Measurements from ENCODE around the gene ELMO1. TPM values are rescaled to one million over a fixed set of nuclear protein-coding genes. Genes with fewer than 3 reads are reported as not detected.
A peak's percentile ranks its signal among the peaks of the same experiment; 100 is the strongest.

Gene ELMO1
- total and polyA plus RNA-seq, 2 experiments from 2014 or later = 6.5 to 24.9 TPM

DNA sequence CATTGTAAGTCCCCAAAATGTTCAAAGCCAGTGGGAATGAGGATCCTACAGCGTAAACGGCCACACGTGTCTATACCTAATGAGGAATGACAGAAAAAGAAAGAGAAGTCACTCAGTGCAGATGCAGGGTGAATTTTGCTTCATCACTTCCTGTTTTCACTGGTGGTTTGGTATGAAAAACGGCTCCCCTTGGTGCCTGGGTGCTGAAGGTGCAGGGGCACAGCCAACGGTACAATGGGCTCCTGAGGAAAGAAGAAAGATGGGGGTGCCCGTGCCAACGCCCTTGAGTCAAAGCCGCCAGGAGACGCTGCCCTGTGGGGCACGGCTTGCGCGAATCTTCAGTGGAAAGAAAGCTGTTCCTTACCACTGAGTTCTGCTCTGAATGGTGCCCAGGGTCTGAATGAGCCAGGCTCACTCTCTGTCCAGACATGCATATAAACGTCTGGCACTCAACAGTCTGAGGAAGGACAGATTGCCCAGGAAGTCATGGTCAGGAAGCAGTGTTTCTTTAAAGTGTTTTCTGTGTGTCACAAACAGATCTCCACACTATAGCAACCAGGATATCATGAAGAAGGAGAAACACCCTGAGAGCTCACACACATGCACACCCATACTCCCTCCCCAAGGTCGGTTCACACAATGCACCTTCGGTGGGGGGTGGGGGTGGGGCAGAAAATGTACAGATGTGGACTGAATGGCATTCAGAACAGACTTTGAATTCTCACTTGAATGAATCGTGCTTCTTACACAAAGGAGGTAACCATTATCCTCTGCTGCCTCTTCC lies 105.8 kb downstream of the ELMO1 start (continued):
- TF ChIP-seq, protein P1, sequence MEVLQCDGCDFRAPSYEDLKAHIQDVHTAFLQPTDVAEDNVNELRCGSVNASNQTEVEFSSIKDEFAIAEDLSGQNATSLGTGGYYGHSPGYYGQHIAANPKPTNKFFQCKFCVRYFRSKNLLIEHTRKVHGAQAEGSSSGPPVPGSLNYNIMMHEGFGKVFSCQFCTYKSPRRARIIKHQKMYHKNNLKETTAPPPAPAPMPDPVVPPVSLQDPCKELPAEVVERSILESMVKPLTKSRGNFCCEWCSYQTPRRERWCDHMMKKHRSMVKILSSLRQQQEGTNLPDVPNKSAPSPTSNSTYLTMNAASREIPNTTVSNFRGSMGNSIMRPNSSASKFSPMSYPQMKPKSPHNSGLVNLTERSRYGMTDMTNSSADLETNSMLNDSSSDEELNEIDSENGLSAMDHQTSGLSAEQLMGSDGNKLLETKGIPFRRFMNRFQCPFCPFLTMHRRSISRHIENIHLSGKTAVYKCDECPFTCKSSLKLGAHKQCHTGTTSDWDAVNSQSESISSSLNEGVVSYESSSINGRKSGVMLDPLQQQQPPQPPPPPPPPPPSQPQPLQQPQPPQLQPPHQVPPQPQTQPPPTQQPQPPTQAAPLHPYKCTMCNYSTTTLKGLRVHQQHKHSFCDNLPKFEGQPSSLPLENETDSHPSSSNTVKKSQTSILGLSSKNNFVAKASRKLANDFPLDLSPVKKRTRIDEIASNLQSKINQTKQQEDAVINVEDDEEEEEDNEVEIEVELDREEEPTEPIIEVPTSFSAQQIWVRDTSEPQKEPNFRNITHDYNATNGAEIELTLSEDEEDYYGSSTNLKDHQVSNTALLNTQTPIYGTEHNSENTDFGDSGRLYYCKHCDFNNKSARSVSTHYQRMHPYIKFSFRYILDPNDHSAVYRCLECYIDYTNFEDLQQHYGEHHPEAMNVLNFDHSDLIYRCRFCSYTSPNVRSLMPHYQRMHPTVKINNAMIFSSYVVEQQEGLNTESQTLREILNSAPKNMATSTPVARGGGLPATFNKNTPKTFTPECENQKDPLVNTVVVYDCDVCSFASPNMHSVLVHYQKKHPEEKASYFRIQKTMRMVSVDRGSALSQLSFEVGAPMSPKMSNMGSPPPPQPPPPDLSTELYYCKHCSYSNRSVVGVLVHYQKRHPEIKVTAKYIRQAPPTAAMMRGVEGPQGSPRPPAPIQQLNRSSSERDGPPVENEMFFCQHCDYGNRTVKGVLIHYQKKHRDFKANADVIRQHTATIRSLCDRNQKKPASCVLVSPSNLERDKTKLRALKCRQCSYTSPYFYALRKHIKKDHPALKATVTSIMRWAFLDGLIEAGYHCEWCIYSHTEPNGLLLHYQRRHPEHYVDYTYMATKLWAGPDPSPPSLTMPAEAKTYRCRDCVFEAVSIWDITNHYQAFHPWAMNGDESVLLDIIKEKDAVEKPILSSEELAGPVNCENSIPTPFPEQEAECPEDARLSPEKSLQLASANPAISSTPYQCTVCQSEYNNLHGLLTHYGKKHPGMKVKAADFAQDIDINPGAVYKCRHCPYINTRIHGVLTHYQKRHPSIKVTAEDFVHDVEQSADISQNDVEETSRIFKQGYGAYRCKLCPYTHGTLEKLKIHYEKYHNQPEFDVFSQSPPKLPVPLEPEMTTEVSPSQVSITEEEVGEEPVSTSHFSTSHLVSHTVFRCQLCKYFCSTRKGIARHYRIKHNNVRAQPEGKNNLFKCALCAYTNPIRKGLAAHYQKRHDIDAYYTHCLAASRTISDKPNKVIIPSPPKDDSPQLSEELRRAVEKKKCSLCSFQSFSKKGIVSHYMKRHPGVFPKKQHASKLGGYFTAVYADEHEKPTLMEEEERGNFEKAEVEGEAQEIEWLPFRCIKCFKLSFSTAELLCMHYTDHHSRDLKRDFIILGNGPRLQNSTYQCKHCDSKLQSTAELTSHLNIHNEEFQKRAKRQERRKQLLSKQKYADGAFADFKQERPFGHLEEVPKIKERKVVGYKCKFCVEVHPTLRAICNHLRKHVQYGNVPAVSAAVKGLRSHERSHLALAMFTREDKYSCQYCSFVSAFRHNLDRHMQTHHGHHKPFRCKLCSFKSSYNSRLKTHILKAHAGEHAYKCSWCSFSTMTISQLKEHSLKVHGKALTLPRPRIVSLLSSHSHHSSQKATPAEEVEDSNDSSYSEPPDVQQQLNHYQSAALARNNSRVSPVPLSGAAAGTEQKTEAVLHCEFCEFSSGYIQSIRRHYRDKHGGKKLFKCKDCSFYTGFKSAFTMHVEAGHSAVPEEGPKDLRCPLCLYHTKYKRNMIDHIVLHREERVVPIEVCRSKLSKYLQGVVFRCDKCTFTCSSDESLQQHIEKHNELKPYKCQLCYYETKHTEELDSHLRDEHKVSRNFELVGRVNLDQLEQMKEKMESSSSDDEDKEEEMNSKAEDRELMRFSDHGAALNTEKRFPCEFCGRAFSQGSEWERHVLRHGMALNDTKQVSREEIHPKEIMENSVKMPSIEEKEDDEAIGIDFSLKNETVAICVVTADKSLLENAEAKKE (CRISPR knock-in tag; IDR thresholded peaks at IDR 0.05) = no peak
- TF ChIP-seq EZH2phosphoT487 (IDR thresholded peaks at IDR 0.05; ENCODE audit: unreplicated experiment) = no peak
- TF ChIP-seq, protein P2, sequence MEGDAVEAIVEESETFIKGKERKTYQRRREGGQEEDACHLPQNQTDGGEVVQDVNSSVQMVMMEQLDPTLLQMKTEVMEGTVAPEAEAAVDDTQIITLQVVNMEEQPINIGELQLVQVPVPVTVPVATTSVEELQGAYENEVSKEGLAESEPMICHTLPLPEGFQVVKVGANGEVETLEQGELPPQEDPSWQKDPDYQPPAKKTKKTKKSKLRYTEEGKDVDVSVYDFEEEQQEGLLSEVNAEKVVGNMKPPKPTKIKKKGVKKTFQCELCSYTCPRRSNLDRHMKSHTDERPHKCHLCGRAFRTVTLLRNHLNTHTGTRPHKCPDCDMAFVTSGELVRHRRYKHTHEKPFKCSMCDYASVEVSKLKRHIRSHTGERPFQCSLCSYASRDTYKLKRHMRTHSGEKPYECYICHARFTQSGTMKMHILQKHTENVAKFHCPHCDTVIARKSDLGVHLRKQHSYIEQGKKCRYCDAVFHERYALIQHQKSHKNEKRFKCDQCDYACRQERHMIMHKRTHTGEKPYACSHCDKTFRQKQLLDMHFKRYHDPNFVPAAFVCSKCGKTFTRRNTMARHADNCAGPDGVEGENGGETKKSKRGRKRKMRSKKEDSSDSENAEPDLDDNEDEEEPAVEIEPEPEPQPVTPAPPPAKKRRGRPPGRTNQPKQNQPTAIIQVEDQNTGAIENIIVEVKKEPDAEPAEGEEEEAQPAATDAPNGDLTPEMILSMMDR (conservative IDR thresholded peaks at IDR 0.05; ENCODE audit: low read depth in 2 of 2) = no peak
- no peak for TF ChIP-seq NANOG (IDR thresholded peaks at IDR 0.05; ENCODE audit: borderline replicate concordance)

DNA sequence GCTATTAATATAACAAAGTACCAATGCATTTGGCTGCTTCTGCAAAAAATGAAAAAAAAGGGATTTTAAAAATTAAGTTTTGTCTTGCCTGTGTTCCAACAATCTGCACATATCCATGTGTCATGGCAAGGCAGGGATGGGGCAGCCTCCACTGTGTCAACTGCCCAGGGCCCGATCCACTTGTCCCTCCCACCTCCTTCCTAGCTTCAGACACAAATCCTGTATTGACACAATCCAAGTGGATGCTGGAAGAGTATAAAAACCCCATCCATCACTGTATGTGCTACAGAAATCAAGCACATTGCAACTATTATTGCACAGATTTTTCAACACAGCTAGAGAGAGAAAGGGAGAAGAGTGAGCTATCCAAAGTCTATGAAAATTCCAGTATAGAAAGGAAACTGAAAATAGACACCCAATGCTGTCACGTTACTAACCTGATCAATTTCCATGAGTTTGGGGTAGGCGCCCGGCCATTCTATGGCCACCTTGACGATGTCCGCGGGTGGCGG lies 106.4 kb downstream of the ELMO1 start:
- H4K20me1 ChIP-seq (replicated peaks; ENCODE audit: insufficient read depth) = no peaks in the 10 kb centered on the region; the same call in 1 of the 2 replicates
- H3K9me3 Mint-ChIP-seq = no peaks in the 10 kb centered on the region
- peak overlapping the region; percentile 89 for H3K27ac Mint-ChIP-seq
- no peak overlapping the region for H3K27ac ChIP-seq (ENCODE audit: low read depth)
- no peak overlapping the region for H3K4me3 Mint-ChIP-seq
- H3K4me3 ChIP-seq = no peak overlapping the region
- H2AFZ ChIP-seq = no peak overlapping the region
- H3K9me2 ChIP-seq (ENCODE audit: insufficient read depth) = no peaks in the 10 kb centered on the region
- ATAC-seq (no peak), DNase-seq (ENCODE audit: low spot score) (no peak)
- H3K27me3 ChIP-seq (ENCODE audit: insufficient read depth) = no peaks in the 10 kb centered on the region
- no peaks in the 10 kb centered on the region for H3K4me1 ChIP-seq (ENCODE audit: insufficient read depth)
- H3K36me3 ChIP-seq (ENCODE audit: insufficient read depth) = no peaks in the 10 kb centered on the region
- no peak overlapping the region for H3K4me2 ChIP-seq
- peaks cover 21% of the 10 kb centered on the region for H3K4me1 Mint-ChIP-seq
- no peaks in the 10 kb centered on the region for H3K79me2 ChIP-seq (replicated peaks; ENCODE audit: insufficient read depth)
- peaks cover 3% of the 10 kb centered on the region; the same call in 1 of the 3 replicates for H3K36me3 Mint-ChIP-seq (ENCODE audit: low read depth)
- no peaks in the 10 kb centered on the region for H3F3A ChIP-seq (replicated peaks; ENCODE audit: low read depth)
- H3K27me3 Mint-ChIP-seq (ENCODE audit: insufficient read depth, low read depth, poor library complexity) = peaks cover 3% of the 10 kb centered on the region
- TF ChIP-seq, protein P2 (conservative IDR thresholded peaks at IDR 0.05; ENCODE audit: low read depth in 2 of 2) = no peak
- TF ChIP-seq, protein P3, sequence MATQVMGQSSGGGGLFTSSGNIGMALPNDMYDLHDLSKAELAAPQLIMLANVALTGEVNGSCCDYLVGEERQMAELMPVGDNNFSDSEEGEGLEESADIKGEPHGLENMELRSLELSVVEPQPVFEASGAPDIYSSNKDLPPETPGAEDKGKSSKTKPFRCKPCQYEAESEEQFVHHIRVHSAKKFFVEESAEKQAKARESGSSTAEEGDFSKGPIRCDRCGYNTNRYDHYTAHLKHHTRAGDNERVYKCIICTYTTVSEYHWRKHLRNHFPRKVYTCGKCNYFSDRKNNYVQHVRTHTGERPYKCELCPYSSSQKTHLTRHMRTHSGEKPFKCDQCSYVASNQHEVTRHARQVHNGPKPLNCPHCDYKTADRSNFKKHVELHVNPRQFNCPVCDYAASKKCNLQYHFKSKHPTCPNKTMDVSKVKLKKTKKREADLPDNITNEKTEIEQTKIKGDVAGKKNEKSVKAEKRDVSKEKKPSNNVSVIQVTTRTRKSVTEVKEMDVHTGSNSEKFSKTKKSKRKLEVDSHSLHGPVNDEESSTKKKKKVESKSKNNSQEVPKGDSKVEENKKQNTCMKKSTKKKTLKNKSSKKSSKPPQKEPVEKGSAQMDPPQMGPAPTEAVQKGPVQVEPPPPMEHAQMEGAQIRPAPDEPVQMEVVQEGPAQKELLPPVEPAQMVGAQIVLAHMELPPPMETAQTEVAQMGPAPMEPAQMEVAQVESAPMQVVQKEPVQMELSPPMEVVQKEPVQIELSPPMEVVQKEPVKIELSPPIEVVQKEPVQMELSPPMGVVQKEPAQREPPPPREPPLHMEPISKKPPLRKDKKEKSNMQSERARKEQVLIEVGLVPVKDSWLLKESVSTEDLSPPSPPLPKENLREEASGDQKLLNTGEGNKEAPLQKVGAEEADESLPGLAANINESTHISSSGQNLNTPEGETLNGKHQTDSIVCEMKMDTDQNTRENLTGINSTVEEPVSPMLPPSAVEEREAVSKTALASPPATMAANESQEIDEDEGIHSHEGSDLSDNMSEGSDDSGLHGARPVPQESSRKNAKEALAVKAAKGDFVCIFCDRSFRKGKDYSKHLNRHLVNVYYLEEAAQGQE (IDR thresholded peaks at IDR 0.05; ENCODE audit: unreplicated experiment) = no peak
- TF ChIP-seq ETS1 (IDR thresholded peaks at IDR 0.05) = no peak

Data from GM23338 (cell line).